PC-9 (cell line): ENCODE data around the gene USP34. TPM values are rescaled to one million over a fixed set of nuclear protein-coding genes. Genes with fewer than 3 reads are reported as not detected.

Source experiments
- BruUV-seq: library from RNA; stranded (reverse); fragments of 400-500 nt; replicated peaks from 2 replicates; lab custom pipeline; 2021; lab: Mats Ljungman, UMichigan
- CTCF ChIA-PET: fragments of 300-600 bp; sonication (Branson Sonifier 250); formaldehyde crosslinking; loops from one replicate; lab custom pipeline; 2022; ENCODE audit warnings: antibody characterized with exemption; lab: Charles Lee
- POLR2A ChIA-PET: fragments of 300-600 bp; sonication (Branson Sonifier 250); formaldehyde crosslinking; loops from one replicate; lab custom pipeline; 2022; ENCODE audit warnings: antibody characterized with exemption; ENCODE audit not compliant: unreplicated experiment; lab: Charles Lee
- DNase-seq, 2 experiments: peaks; one replicate each; pipeline versions ENCODE4 v3.0.0 to v3.0.0-alpha.2; 2015 to 2022; ENCODE audit warnings: mixed read lengths in 1 of 2
- H2AFZ ChIP-seq: fragments of 200-600 bp; sonication (generic); 2 replicates; pipeline ENCODE4 v1.8.1; 2017; ENCODE audit warnings: antibody characterized with exemption
- H3F3A ChIP-seq: fragments of 200-600 bp; sonication (generic); 2 replicates; pipeline ENCODE4 v1.8.1; 2017; ENCODE audit warnings: antibody characterized with exemption, mild to moderate bottlenecking, low read depth; ENCODE audit not compliant: insufficient read depth
- H3K27ac ChIP-seq: fragments of 200-600 bp; sonication (generic); 2 replicates; pipeline ENCODE4 v1.6.1; 2016; ENCODE audit warnings: mixed run types
- H3K27me3 ChIP-seq: fragments of 200-600 bp; sonication (generic); 2 replicates; pipeline ENCODE4 v1.6.1; 2016; ENCODE audit warnings: low read depth, mixed run types; ENCODE audit not compliant: insufficient read depth
- H3K36me3 ChIP-seq: fragments of 200-600 bp; sonication (generic); 2 replicates; pipeline ENCODE4 v1.6.1; 2016; ENCODE audit warnings: low read depth, mixed run types
- H3K4me1 ChIP-seq: fragments of 200-600 bp; sonication (generic); replicated peaks from 2 replicates; pipeline ENCODE4 v1.6.1; 2016; ENCODE audit warnings: mixed run types; ENCODE audit not compliant: insufficient read depth
- H3K4me2 ChIP-seq: fragments of 200-600 bp; sonication (generic); 2 replicates; pipeline ENCODE4 v1.6.1; 2017; ENCODE audit warnings: mixed run types
- H3K4me3 ChIP-seq: fragments of 200-600 bp; sonication (generic); 2 replicates; pipeline ENCODE4 v1.6.1; 2016; ENCODE audit warnings: mixed run types
- H3K79me2 ChIP-seq: fragments of 200-600 bp; sonication (generic); 2 replicates; pipeline ENCODE4 v1.6.1; 2017; ENCODE audit warnings: low read depth, mixed run types
- H3K9me2 ChIP-seq: fragments of 200-600 bp; sonication (generic); 2 replicates; pipeline ENCODE4 v1.8.1; 2017; ENCODE audit warnings: mild to moderate bottlenecking; ENCODE audit not compliant: insufficient read depth
- H3K9me3 ChIP-seq: fragments of 200-600 bp; sonication (generic); 2 replicates; pipeline ENCODE4 v1.8.1; 2016; ENCODE audit warnings: low read depth; ENCODE audit not compliant: insufficient read depth
- H4K20me1 ChIP-seq: fragments of 200-600 bp; sonication (generic); 2 replicates; pipeline ENCODE4 v1.8.1; 2017; ENCODE audit not compliant: insufficient read depth
- EZH2 ChIP-seq: fragments of 200-600 bp; sonication (generic); IDR thresholded peaks from 2 replicates; pipeline ENCODE4 v1.8.0; 2017; ENCODE audit warnings: antibody characterized with exemption, low read depth
- intact Hi-C: fragments of 100-400 bp; cut with micrococcal nuclease; formaldehyde crosslinking; loops from one replicate; pipeline ENCODE4 v1.10.0; 2022; ENCODE audit not compliant: unreplicated experiment
- total RNA-seq: library from RNA; stranded (reverse); gene quantifications from 2 replicates; pipeline ENCODE4 v1.2.3, GENCODE V29; 2021
- TF ChIP-seq, protein P1 (sequence below): fragments of 200-600 bp; sonication (generic); conservative IDR thresholded peaks from 2 replicates; pipeline ENCODE4 v1.6.1; 2017; ENCODE audit warnings: mixed run types, antibody characterized with exemption, mild to moderate bottlenecking, moderate library complexity

USP34 gene
- total RNA-seq, 1 experiment from 2014 or later: 120 TPM

DNA sequence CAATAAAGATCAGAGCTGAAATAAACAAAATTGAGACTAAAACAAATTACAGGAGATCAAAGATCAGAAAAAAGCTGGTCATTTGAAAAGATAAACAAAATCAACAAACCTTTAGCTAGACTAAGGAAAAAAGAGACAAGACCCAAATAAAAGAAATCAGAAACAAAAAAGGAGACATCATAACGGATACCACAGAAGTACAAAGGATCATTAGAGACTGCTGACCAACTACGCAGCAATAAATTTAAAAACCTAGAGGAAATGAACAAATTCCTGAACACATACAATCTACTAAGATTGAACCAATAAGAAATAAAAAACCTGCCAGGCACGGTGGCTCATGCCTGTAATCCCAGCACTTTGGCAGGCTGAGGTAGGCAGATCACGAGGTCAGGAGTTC, 33.7 kb downstream of the USP34 start:
- no peaks in the 10 kb centered on the region for H3K36me3 ChIP-seq
- ChIA-PET CTCF (interaction anchor here (0.6 kb wide), 1 partner anchor 9 kb away, joined by 4 read pairs; no protein-coding TSS in a partner anchor), POLR2A (no interaction called here)
- H3K27me3 ChIP-seq: no peaks in the 10 kb centered on the region
- BruUV-seq: no TSS peak
- TF ChIP-seq EZH2: no peak
- TF ChIP-seq, protein P1, sequence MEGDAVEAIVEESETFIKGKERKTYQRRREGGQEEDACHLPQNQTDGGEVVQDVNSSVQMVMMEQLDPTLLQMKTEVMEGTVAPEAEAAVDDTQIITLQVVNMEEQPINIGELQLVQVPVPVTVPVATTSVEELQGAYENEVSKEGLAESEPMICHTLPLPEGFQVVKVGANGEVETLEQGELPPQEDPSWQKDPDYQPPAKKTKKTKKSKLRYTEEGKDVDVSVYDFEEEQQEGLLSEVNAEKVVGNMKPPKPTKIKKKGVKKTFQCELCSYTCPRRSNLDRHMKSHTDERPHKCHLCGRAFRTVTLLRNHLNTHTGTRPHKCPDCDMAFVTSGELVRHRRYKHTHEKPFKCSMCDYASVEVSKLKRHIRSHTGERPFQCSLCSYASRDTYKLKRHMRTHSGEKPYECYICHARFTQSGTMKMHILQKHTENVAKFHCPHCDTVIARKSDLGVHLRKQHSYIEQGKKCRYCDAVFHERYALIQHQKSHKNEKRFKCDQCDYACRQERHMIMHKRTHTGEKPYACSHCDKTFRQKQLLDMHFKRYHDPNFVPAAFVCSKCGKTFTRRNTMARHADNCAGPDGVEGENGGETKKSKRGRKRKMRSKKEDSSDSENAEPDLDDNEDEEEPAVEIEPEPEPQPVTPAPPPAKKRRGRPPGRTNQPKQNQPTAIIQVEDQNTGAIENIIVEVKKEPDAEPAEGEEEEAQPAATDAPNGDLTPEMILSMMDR: no peak
- no peak overlapping the region for H2AFZ ChIP-seq
- 0 out of 2 replicates have a peak, but pooled peaks cover 2% of the 10 kb centered on the region for H3F3A ChIP-seq
- H3K9me2 ChIP-seq: no peaks in the 10 kb centered on the region
- no peak overlapping the region for H3K4me3 ChIP-seq
- no peak overlapping the region for H3K27ac ChIP-seq
- intact Hi-C loops: no loop called here
- no peak overlapping the region for H3K4me2 ChIP-seq
- H3K9me3 ChIP-seq: no peaks in the 10 kb centered on the region
- H4K20me1 ChIP-seq: peaks cover 90% of the 10 kb centered on the region
- H3K79me2 ChIP-seq: peaks cover 99% of the 10 kb centered on the region
- DNase-seq: no peak
- no peaks in the 10 kb centered on the region for H3K4me1 ChIP-seq

DNA sequence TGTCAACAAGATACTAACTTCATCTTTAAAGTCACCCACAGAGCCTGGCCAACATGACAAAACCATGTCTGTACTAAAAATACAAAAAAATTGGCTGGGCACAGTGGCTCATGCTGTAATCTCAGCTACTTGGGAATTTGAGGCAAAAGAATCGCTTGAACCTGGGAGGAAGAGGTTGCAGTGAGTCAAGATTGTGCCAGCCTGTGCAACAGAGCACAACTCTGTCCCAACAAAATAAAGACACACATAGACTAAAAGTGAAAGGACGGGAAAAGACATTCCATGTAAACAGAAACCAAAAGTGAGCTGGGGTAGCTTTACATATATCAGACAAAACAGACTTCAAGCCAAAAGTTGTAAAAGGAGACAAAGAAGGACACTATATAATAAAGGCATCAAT, 34.8 kb downstream of the USP34 start:
- Histone ChIP-seq H2AFZ (no peak overlapping the region), H3K79me2 (peaks cover 99% of the 10 kb centered on the region), H3K9me2 (no peaks in the 10 kb centered on the region), H3K27ac (no peak overlapping the region), H3K4me3 (no peak overlapping the region), H3K4me1 (no peaks in the 10 kb centered on the region), H3K36me3 (no peaks in the 10 kb centered on the region), H3K9me3 (no peaks in the 10 kb centered on the region), H3F3A (peaks cover 10% of the 10 kb centered on the region), H3K4me2 (no peak overlapping the region), H3K27me3 (no peaks in the 10 kb centered on the region), H4K20me1 (peaks cover 90% of the 10 kb centered on the region)
- ChIA-PET POLR2A (no interaction called here), CTCF (no interaction called here)
- intact Hi-C loops: no loop called here
- no peak for TF ChIP-seq EZH2
- TF ChIP-seq, protein P1: no peak
- no TSS peak for BruUV-seq
- no peak for DNase-seq

DNA sequence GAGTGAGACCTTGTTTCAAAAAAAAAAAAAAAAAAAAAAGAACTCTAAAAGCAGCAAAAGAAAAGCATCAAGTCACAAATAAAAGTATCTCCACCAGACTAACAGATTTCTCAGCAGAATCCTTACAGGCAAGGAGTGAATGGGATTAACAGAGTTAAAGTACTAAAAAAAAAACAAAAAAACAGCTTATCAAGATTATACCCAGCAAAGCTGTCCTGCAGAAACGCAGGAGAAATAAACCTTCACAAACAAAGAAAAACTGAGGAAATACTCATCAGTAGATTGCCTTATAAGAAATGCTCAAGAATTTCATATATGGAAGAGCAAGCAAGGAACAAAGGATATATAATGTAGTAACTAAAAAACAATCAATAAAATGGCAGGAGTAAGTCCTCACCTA, 35.6 kb downstream of the USP34 start:
- peaks cover 17% of the 10 kb centered on the region for H3F3A ChIP-seq
- peaks cover 99% of the 10 kb centered on the region for H3K79me2 ChIP-seq
- H3K4me2 ChIP-seq: no peak overlapping the region
- no peak overlapping the region for H3K4me3 ChIP-seq
- H3K4me1 ChIP-seq: no peaks in the 10 kb centered on the region
- no peaks in the 10 kb centered on the region for H3K36me3 ChIP-seq
- intact Hi-C loops: no loop called here
- CTCF ChIA-PET: interaction anchor here (0.7 kb wide), 4 partner anchors 9 to 219 kb away, joined by 3 to 17 read pairs (median 7); no protein-coding TSS in a partner anchor
- BruUV-seq: no TSS peak
- TF ChIP-seq, protein P1: no peak
- no peak for TF ChIP-seq EZH2
- no peak for DNase-seq
- H3K27ac ChIP-seq: no peak overlapping the region
- no peaks in the 10 kb centered on the region for H3K9me2 ChIP-seq
- H2AFZ ChIP-seq: no peak overlapping the region
- no peaks in the 10 kb centered on the region for H3K27me3 ChIP-seq
- peaks cover 94% of the 10 kb centered on the region for H4K20me1 ChIP-seq
- POLR2A ChIA-PET: no interaction called here
- no peaks in the 10 kb centered on the region for H3K9me3 ChIP-seq
